ENCODE results near the gene UMODL1. TPM values are rescaled to one million over a fixed set of nuclear protein-coding genes. Genes with fewer than 3 reads are reported as not detected.
"Not testable (repeated sequence)": the region's sequence is repeated elsewhere in the genome, so short reads cannot be mapped to it uniquely, and the experiment has no call there.

Gene UMODL1
- total and polyA plus RNA-seq, 2 donors = 1.4 to 1.7 TPM

- WGBS = 97% methylated on average over 8 of the region's 8 CpGs
- Histone ChIP-seq H3K27ac (ENCODE audit: low read depth in 1 of 2, low read length in 1 of 2) (no peak overlapping the region), H3K9me3 (ENCODE audit: control insufficient read depth in 2 of 2, insufficient read depth in 1 of 2, low read length in 1 of 2) (peaks cover 0 to 4% of the 10 kb centered on the region in 2 donors), H3K36me3 (ENCODE audit: control insufficient read depth in 2 of 2, insufficient read depth in 2 of 2, low read length in 1 of 2) (no peaks in the 10 kb centered on the region), H3K4me1 (ENCODE audit: control insufficient read depth in 2 of 2, insufficient read depth in 2 of 2, low read length in 2 of 2) (peaks cover 8 to 42% of the 10 kb centered on the region in 2 donors), H3K27me3 (ENCODE audit: control insufficient read depth in 2 of 2, insufficient read depth in 1 of 2, low read length in 1 of 2) (no peaks in the 10 kb centered on the region), H3K4me3 (ENCODE audit: low read length in 2 of 2) (no peak overlapping the region)
- no peak for DNase-seq (ENCODE audit: low read depth in 6 of 9, low spot score in 9 of 9)
Observed at GRCh38 chr21:42111470-42111743, 40.3 kb downstream of the UMODL1 start.

- no peak for DNase-seq (ENCODE audit: low read depth in 6 of 9, low spot score in 9 of 9)
- Histone ChIP-seq H3K27me3 (ENCODE audit: control insufficient read depth in 2 of 2, insufficient read depth in 1 of 2, low read length in 1 of 2) (no peaks in the 10 kb centered on the region), H3K9me3 (ENCODE audit: control insufficient read depth in 2 of 2, insufficient read depth in 1 of 2, low read length in 1 of 2) (peaks cover 0 to 4% of the 10 kb centered on the region in 2 donors), H3K36me3 (ENCODE audit: control insufficient read depth in 2 of 2, insufficient read depth in 2 of 2, low read length in 1 of 2) (no peaks in the 10 kb centered on the region), H3K27ac (ENCODE audit: low read depth in 1 of 2, low read length in 1 of 2) (no peak overlapping the region), H3K4me3 (ENCODE audit: low read length in 2 of 2) (no peak overlapping the region), H3K4me1 (ENCODE audit: control insufficient read depth in 2 of 2, insufficient read depth in 2 of 2, low read length in 2 of 2) (peaks cover 8 to 44% of the 10 kb centered on the region in 2 donors)
- 98% methylated on average over 10 of the region's 10 CpGs for WGBS
Observed at GRCh38 chr21:42111811-42112210, 40.7 kb downstream of the UMODL1 start.

GRCh38 chr21:42112238-42112637 lies 41.1 kb downstream of the UMODL1 start:
- Histone ChIP-seq H3K4me3 (ENCODE audit: low read length in 2 of 2) (no peak overlapping the region), H3K27me3 (ENCODE audit: control insufficient read depth in 2 of 2, insufficient read depth in 1 of 2, low read length in 1 of 2) (no peaks in the 10 kb centered on the region), H3K4me1 (ENCODE audit: control insufficient read depth in 2 of 2, insufficient read depth in 2 of 2, low read length in 2 of 2) (peaks cover 8 to 44% of the 10 kb centered on the region in 2 donors), H3K36me3 (ENCODE audit: control insufficient read depth in 2 of 2, insufficient read depth in 2 of 2, low read length in 1 of 2) (no peaks in the 10 kb centered on the region), H3K9me3 (ENCODE audit: control insufficient read depth in 2 of 2, insufficient read depth in 1 of 2, low read length in 1 of 2) (peaks cover 0 to 4% of the 10 kb centered on the region in 2 donors), H3K27ac (ENCODE audit: low read depth in 1 of 2, low read length in 1 of 2) (no peak overlapping the region)
- WGBS = 95% methylated on average over 1 of the region's 1 CpG
- DNase-seq (ENCODE audit: low read depth in 6 of 9, low spot score in 9 of 9) = no peak

- WGBS = 59% methylated on average over 4 of the region's 4 CpGs
- peaks cover 0 to under 1% of the 10 kb centered on the region in 2 donors for H3K27me3 ChIP-seq (ENCODE audit: control insufficient read depth in 2 of 2, insufficient read depth in 1 of 2, low read length in 1 of 2)
- DNase-seq (ENCODE audit: low read depth in 6 of 9, low spot score in 9 of 9) = no peak
- peaks cover 3 to 43% of the 10 kb centered on the region in 2 donors for H3K4me1 ChIP-seq (ENCODE audit: control insufficient read depth in 2 of 2, insufficient read depth in 2 of 2, low read length in 2 of 2)
- H3K27ac ChIP-seq (ENCODE audit: low read depth in 1 of 2, low read length in 1 of 2) = no peak overlapping the region
- peaks cover 0 to 4% of the 10 kb centered on the region in 2 donors for H3K9me3 ChIP-seq (ENCODE audit: control insufficient read depth in 2 of 2, insufficient read depth in 1 of 2, low read length in 1 of 2)
- no peaks in the 10 kb centered on the region for H3K36me3 ChIP-seq (ENCODE audit: control insufficient read depth in 2 of 2, insufficient read depth in 2 of 2, low read length in 1 of 2)
- no peak overlapping the region for H3K4me3 ChIP-seq (ENCODE audit: low read length in 2 of 2)
Observed at GRCh38 chr21:42112857-42113256, 41.7 kb downstream of the UMODL1 start.

- no peak for DNase-seq (ENCODE audit: low read depth in 6 of 9, low spot score in 9 of 9)
- WGBS = 93% methylated on average over 13 of the region's 13 CpGs
Observed at GRCh38 chr21:42113926-42114409, 42.9 kb downstream of the UMODL1 start.

GRCh38 chr21:42114646-42115045 lies 43.5 kb downstream of the UMODL1 start:
- Histone ChIP-seq H3K36me3 (ENCODE audit: control insufficient read depth in 2 of 2, insufficient read depth in 2 of 2, low read length in 1 of 2) (no peaks in the 10 kb centered on the region), H3K4me1 (ENCODE audit: control insufficient read depth in 2 of 2, insufficient read depth in 2 of 2, low read length in 2 of 2) (peaks cover 11 to 46% of the 10 kb centered on the region in 2 donors), H3K4me3 (ENCODE audit: low read length in 2 of 2) (no peak overlapping the region), H3K27ac (ENCODE audit: low read depth in 1 of 2, low read length in 1 of 2) (no peak overlapping the region), H3K9me3 (ENCODE audit: control insufficient read depth in 2 of 2, insufficient read depth in 1 of 2, low read length in 1 of 2) (peaks cover 0 to 7% of the 10 kb centered on the region in 2 donors), H3K27me3 (ENCODE audit: control insufficient read depth in 2 of 2, insufficient read depth in 1 of 2, low read length in 1 of 2) (peaks cover 0 to 6% of the 10 kb centered on the region in 2 donors)
- no peak for DNase-seq (ENCODE audit: low read depth in 6 of 9, low spot score in 9 of 9)
- WGBS = 97% methylated on average over 7 of the region's 7 CpGs

More at GRCh38 chr21:42113926-42114409, 42.9 kb downstream of the UMODL1 start:
- Histone ChIP-seq H3K36me3 (ENCODE audit: control insufficient read depth in 2 of 2, insufficient read depth in 2 of 2, low read length in 1 of 2) (no peaks in the 10 kb centered on the region), H3K27ac (ENCODE audit: low read depth in 1 of 2, low read length in 1 of 2) (no peak overlapping the region), H3K4me3 (ENCODE audit: low read length in 2 of 2) (no peak overlapping the region), H3K27me3 (ENCODE audit: control insufficient read depth in 2 of 2, insufficient read depth in 1 of 2, low read length in 1 of 2) (peaks cover 0 to 3% of the 10 kb centered on the region in 2 donors), H3K4me1 (ENCODE audit: control insufficient read depth in 2 of 2, insufficient read depth in 2 of 2, low read length in 2 of 2) (peaks cover 11 to 44% of the 10 kb centered on the region in 2 donors), H3K9me3 (ENCODE audit: control insufficient read depth in 2 of 2, insufficient read depth in 1 of 2, low read length in 1 of 2) (peaks cover 0 to 7% of the 10 kb centered on the region in 2 donors)

- 96% methylated on average over 8 of the region's 8 CpGs for WGBS
- Histone ChIP-seq H3K36me3 (ENCODE audit: control insufficient read depth in 2 of 2, insufficient read depth in 2 of 2, low read length in 1 of 2) (no peaks in the 10 kb centered on the region), H3K4me3 (ENCODE audit: low read length in 2 of 2) (no peak overlapping the region), H3K4me1 (ENCODE audit: control insufficient read depth in 2 of 2, insufficient read depth in 2 of 2, low read length in 2 of 2) (peaks cover 11 to 49% of the 10 kb centered on the region in 2 donors), H3K9me3 (ENCODE audit: control insufficient read depth in 2 of 2, insufficient read depth in 1 of 2, low read length in 1 of 2) (peaks cover 0 to 7% of the 10 kb centered on the region in 2 donors), H3K27ac (ENCODE audit: low read depth in 1 of 2, low read length in 1 of 2) (no peak overlapping the region), H3K27me3 (ENCODE audit: control insufficient read depth in 2 of 2, insufficient read depth in 1 of 2, low read length in 1 of 2) (peaks cover 0 to 6% of the 10 kb centered on the region in 2 donors)
- DNase-seq (ENCODE audit: low read depth in 6 of 9, low spot score in 9 of 9) = no peak
Observed at GRCh38 chr21:42115136-42115683, 44.1 kb downstream of the UMODL1 start.

- 87% methylated on average over 6 of the region's 6 CpGs for WGBS
- not testable (repeated sequence) for H3K36me3 ChIP-seq (ENCODE audit: control insufficient read depth in 2 of 2, insufficient read depth in 2 of 2, low read length in 1 of 2); H3K9me3 ChIP-seq (ENCODE audit: control insufficient read depth in 2 of 2, insufficient read depth in 1 of 2, low read length in 1 of 2); H3K27ac ChIP-seq (ENCODE audit: low read depth in 1 of 2, low read length in 1 of 2); H3K4me3 ChIP-seq (ENCODE audit: low read length in 2 of 2); H3K27me3 ChIP-seq (ENCODE audit: control insufficient read depth in 2 of 2, insufficient read depth in 1 of 2, low read length in 1 of 2); DNase-seq (ENCODE audit: low read depth in 6 of 9, low spot score in 9 of 9)
- H3K4me1 ChIP-seq (ENCODE audit: control insufficient read depth in 2 of 2, insufficient read depth in 2 of 2, low read length in 2 of 2) = peaks cover 20 to 62% of the 10 kb centered on the region in 2 donors
Observed at GRCh38 chr21:42116551-42116950, 45.4 kb downstream of the UMODL1 start.

GRCh38 chr21:42117229-42117966 lies 46.3 kb downstream of the UMODL1 start:
- Histone ChIP-seq H3K4me3 (ENCODE audit: low read length in 2 of 2) (no peak overlapping the region), H3K9me3 (ENCODE audit: control insufficient read depth in 2 of 2, insufficient read depth in 1 of 2, low read length in 1 of 2) (peaks cover 0 to 3% of the 10 kb centered on the region in 2 donors), H3K27ac (ENCODE audit: low read depth in 1 of 2, low read length in 1 of 2) (no peak overlapping the region), H3K27me3 (ENCODE audit: control insufficient read depth in 2 of 2, insufficient read depth in 1 of 2, low read length in 1 of 2) (peaks cover 0 to 8% of the 10 kb centered on the region in 2 donors), H3K4me1 (ENCODE audit: control insufficient read depth in 2 of 2, insufficient read depth in 2 of 2, low read length in 2 of 2) (peaks cover 21 to 71% of the 10 kb centered on the region in 2 donors), H3K36me3 (ENCODE audit: control insufficient read depth in 2 of 2, insufficient read depth in 2 of 2, low read length in 1 of 2) (no peaks in the 10 kb centered on the region)
- 21% methylated on average over 15 of the region's 15 CpGs for WGBS
- DNase-seq (ENCODE audit: low read depth in 6 of 9, low spot score in 9 of 9) = peak; percentile 63 to 90 (median 83)
